Measurements from ENCODE around the gene HTR4. TPM values are rescaled to one million over a fixed set of nuclear protein-coding genes. Genes with fewer than 3 reads are reported as not detected.

The HTR4 gene
- total RNA-seq, 4 donors from 2014 or later: 0.21 TPM; not detected in 3

- no peak for DNase-seq (ENCODE audit: low spot score in 2 of 2)
- Histone ChIP-seq H3K4me1 (no peaks in the 10 kb centered on the region), H3K4me3 (no peak overlapping the region), H3K27ac (no peak overlapping the region), H3K36me3 (no peaks in the 10 kb centered on the region), H3K27me3 (no peaks in the 10 kb centered on the region), H3K9me3 (no peaks in the 10 kb centered on the region)
- WGBS, 2 donors: 80 to 85% methylated on average over 2 of the region's 2 CpGs
- TF ChIP-seq EP300 (IDR thresholded peaks at IDR 0.05) (no peak), CTCF (IDR thresholded peaks at IDR 0.05) (no peak), POLR2A (IDR thresholded peaks at IDR 0.05) (no peak)
Observed at GRCh38 chr5:148625250-148625649, 29.1 kb downstream of the HTR4 start.

- DNase-seq (ENCODE audit: low spot score in 2 of 2): no peak
- H3K27ac ChIP-seq: no peak overlapping the region
- WGBS, 2 donors: 61 to 79% methylated on average over 7 of the region's 7 CpGs
Observed at GRCh38 chr5:148623741-148624140, 30.6 kb downstream of the HTR4 start.

GRCh38 chr5:148623101-148623500, 31.2 kb downstream of the HTR4 start:
- no peak for DNase-seq (ENCODE audit: low spot score in 2 of 2)
- Histone ChIP-seq H3K27me3 (no peaks in the 10 kb centered on the region), H3K36me3 (no peaks in the 10 kb centered on the region), H3K27ac (no peak overlapping the region), H3K9me3 (no peaks in the 10 kb centered on the region), H3K4me1 (no peaks in the 10 kb centered on the region), H3K4me3 (no peak overlapping the region)
- WGBS, 2 donors: 46 to 57% methylated on average over 2 of the region's 2 CpGs
- no peak for TF ChIP-seq EP300 (IDR thresholded peaks at IDR 0.05)
- no peak for TF ChIP-seq CTCF (IDR thresholded peaks at IDR 0.05)
- TF ChIP-seq POLR2A (IDR thresholded peaks at IDR 0.05): no peak

More at GRCh38 chr5:148623741-148624140, 30.6 kb downstream of the HTR4 start:
- no peaks in the 10 kb centered on the region for H3K27me3 ChIP-seq
- H3K4me3 ChIP-seq: no peak overlapping the region
- no peaks in the 10 kb centered on the region for H3K9me3 ChIP-seq
- H3K36me3 ChIP-seq: no peaks in the 10 kb centered on the region
- no peak for TF ChIP-seq EP300 (IDR thresholded peaks at IDR 0.05)
- no peak for TF ChIP-seq CTCF (IDR thresholded peaks at IDR 0.05)
- no peak for TF ChIP-seq POLR2A (IDR thresholded peaks at IDR 0.05)
- no peaks in the 10 kb centered on the region for H3K4me1 ChIP-seq

GRCh38 chr5:148620696-148621095, 33.6 kb downstream of the HTR4 start:
- H3K4me3 ChIP-seq: no peak overlapping the region
- no peaks in the 10 kb centered on the region for H3K36me3 ChIP-seq
- H3K27me3 ChIP-seq: no peaks in the 10 kb centered on the region
- no peaks in the 10 kb centered on the region for H3K4me1 ChIP-seq
- WGBS, 2 donors: 33 to 34% methylated on average over 2 of the region's 2 CpGs
- no peak for DNase-seq (ENCODE audit: low spot score in 2 of 2)
- TF ChIP-seq EP300 (IDR thresholded peaks at IDR 0.05): no peak
- no peak overlapping the region for H3K27ac ChIP-seq
- H3K9me3 ChIP-seq: no peaks in the 10 kb centered on the region

- Histone ChIP-seq H3K4me1 (no peaks in the 10 kb centered on the region), H3K27ac (no peak overlapping the region), H3K36me3 (no peaks in the 10 kb centered on the region), H3K27me3 (no peaks in the 10 kb centered on the region), H3K4me3 (no peak overlapping the region), H3K9me3 (no peaks in the 10 kb centered on the region)
- no peak for DNase-seq (ENCODE audit: low spot score in 2 of 2)
- TF ChIP-seq CTCF (IDR thresholded peaks at IDR 0.05) (no peak), POLR2A (IDR thresholded peaks at IDR 0.05) (no peak), EP300 (IDR thresholded peaks at IDR 0.05) (no peak)
- 76% methylated on average over 3 of the region's 3 CpGs for WGBS, 2 donors
Observed at GRCh38 chr5:148620091-148620490, 34.2 kb downstream of the HTR4 start.

- Histone ChIP-seq H3K4me3 (no peak overlapping the region), H3K27ac (no peak overlapping the region), H3K36me3 (no peaks in the 10 kb centered on the region), H3K4me1 (no peaks in the 10 kb centered on the region), H3K9me3 (no peaks in the 10 kb centered on the region), H3K27me3 (no peaks in the 10 kb centered on the region)
- DNase-seq (ENCODE audit: low spot score in 2 of 2): no peak
- WGBS, 2 donors: 19 to 20% methylated on average over 3 of the region's 3 CpGs
- no peak for TF ChIP-seq CTCF (IDR thresholded peaks at IDR 0.05)
- TF ChIP-seq EP300 (IDR thresholded peaks at IDR 0.05): no peak
- TF ChIP-seq POLR2A (IDR thresholded peaks at IDR 0.05): no peak
Observed at GRCh38 chr5:148619484-148619883, 34.8 kb downstream of the HTR4 start.

Data from tibial nerve (tissue), 4 donors.